Fibroblast of villous mesenchyme (primary cell): ENCODE results near the gene FUT8. TPM values are rescaled to one million over a fixed set of nuclear protein-coding genes. Genes with fewer than 3 reads are reported as not detected.

Experiments
- DNase-seq: peaks from one replicate; pipeline ENCODE4 v3.0.0-alpha.2; 2010; ENCODE audit warnings: low read depth
- H3K4me3 ChIP-seq: 2 replicates; pipeline ENCODE4 v1.5.1; 2011; ENCODE audit warnings: low read depth, mild to moderate bottlenecking, low read length
- total RNA-seq: library from RNA; depleted of rRNA; stranded (reverse); fragments of >200 nt; gene quantifications from 2 replicates; pipeline ENCODE4 v1.2.3, GENCODE V29; 2012
- TF ChIP-seq, protein P1 (sequence below): IDR thresholded peaks from 2 replicates; pipeline ENCODE4 v1.5.1; 2012; ENCODE audit warnings: low read depth, mild to moderate bottlenecking, low read length; ENCODE audit not compliant: insufficient read depth

FUT8 gene
- total RNA-seq, 1 donor, result 120 TPM

DNA sequence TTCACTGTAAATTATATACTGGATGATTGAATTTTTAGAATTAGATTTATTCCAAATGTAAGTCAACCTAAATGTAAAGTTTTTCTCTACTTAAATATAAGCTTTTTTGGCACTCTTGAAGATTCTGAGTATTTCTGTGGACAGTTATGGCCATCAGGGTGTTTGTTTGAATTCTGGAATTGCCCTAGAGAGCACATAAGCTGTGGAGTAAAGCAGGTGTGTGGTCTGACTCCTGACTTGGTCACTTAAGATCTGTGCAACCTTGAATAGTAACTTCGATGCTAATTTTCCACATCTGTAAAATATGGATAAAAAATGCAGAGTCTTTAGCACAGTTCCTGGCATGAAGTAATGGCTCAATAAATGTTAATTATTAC, 64.4 kb downstream of the FUT8 start:
- TF ChIP-seq, protein P1, sequence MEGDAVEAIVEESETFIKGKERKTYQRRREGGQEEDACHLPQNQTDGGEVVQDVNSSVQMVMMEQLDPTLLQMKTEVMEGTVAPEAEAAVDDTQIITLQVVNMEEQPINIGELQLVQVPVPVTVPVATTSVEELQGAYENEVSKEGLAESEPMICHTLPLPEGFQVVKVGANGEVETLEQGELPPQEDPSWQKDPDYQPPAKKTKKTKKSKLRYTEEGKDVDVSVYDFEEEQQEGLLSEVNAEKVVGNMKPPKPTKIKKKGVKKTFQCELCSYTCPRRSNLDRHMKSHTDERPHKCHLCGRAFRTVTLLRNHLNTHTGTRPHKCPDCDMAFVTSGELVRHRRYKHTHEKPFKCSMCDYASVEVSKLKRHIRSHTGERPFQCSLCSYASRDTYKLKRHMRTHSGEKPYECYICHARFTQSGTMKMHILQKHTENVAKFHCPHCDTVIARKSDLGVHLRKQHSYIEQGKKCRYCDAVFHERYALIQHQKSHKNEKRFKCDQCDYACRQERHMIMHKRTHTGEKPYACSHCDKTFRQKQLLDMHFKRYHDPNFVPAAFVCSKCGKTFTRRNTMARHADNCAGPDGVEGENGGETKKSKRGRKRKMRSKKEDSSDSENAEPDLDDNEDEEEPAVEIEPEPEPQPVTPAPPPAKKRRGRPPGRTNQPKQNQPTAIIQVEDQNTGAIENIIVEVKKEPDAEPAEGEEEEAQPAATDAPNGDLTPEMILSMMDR, result no peak
- H3K4me3 ChIP-seq, result no peak overlapping the region
- DNase-seq, result no peak

DNA sequence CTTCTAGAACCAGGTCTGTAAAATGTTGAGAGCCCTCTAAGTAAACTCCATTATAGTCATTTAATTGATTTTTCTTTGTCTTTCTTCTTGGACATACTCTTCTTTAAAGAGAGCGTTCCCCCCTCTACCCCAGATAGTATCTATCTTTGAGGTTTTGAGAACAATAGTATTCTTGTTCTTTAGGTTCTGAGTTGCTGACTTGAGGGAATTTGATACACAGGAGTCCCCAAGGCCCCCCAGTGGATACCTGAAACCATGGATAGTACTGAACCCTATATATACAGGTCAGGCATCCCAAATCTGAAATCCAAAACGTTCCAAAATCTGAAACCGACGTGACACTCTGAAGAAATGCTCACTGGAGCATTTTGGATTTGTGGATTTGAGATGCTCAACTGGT, 65.5 kb downstream of the FUT8 start:
- no peak for DNase-seq
- no peak overlapping the region for H3K4me3 ChIP-seq
- TF ChIP-seq, protein P1, result no peak

DNA sequence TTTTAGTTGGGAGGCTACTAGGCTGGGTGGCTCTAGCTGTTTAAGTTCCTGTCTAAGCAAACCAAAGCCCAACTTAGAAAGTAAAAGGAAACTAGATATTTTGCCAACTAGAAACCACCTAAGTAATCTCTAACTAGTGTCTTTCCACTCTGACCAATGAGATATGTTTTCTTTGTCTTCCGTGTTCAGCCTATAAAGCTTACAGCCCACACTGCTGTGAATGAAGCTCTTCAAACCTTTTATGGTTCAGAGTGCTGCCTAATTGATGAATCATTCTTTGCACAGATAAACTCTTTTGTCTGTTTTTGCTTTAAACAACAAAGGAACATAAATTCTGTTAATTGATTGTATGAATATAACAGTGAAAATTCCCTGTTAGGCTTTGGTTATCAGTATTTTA, 66.1 kb downstream of the FUT8 start:
- H3K4me3 ChIP-seq, result no peak overlapping the region
- TF ChIP-seq, protein P1, result no peak
- DNase-seq, result peak; percentile 37

DNA sequence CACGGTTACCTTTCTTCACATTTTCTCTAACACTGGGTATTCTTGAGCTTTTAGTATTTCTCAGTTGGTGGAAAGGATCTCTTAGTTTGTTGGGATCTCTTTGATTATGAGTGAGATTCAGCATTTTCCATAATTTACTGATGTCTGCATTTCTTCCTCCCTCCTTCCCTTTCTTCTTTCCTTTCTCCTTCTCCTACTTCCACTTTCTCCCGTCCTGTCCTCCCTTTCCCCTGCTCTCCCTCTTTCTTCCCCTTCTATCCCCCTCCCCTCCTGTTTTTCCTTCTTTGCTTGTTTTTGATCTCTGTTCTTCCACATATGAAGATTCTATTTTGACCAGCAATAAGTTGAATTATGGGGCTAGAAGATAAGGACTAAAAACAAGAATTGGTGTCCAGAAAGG, 66.9 kb downstream of the FUT8 start:
- TF ChIP-seq, protein P1, result no peak
- DNase-seq, result no peak
- no peak overlapping the region for H3K4me3 ChIP-seq

DNA sequence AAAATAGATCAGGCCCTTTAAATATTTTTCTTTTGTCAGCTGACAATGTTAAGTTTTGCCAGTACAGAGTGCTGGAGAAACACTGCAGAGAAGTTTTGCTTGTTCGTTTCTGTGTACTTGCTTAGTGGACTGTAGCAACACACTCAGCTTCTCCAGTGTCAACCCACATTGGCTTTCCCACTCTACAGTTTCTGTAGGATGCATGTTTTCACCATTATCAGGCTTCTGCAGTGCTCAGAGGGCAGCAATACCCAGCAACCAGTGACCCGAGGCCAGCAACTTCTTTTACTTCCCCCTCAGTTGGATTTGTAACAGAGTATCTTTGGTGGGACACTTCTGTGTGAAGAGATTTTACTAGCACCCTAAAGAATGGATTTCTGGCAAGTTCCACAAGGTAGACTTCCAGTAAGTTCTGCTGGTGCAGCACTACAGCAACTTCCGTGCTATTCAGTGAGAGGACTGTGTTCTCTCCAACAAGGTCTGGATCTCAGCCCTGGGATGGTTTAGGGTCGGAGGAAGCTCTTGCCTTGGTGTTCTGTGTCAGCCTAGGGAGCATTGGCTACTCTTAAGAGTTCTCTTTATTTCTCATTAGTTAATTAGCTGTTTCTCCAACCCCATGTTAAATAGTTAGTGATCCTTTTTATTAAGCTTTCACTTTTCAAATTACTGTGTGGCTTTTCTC, 70.4 kb downstream of the FUT8 start:
- H3K4me3 ChIP-seq, result no peak overlapping the region
- no peak for DNase-seq
- TF ChIP-seq, protein P1, result no peak

DNA sequence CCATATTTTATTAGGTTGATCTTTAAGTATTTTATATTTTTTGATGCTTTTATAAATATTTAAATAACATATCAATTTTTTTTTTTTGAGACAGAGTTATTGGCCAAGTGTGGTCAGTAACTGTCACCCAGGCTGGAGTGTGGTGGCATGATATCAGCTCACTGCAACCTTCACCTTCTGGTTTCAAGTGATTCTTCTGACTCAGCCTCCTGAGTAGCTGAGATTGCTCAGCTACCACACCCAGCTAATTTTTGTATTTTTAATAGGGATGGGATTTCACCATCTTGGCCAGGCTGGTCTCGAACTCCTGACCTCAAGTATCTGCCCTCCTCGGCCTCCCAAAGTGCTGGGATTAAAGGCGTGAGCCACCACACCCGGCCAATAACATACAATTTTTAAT, 71.1 kb downstream of the FUT8 start:
- TF ChIP-seq, protein P1, result no peak
- H3K4me3 ChIP-seq, result no peak overlapping the region
- DNase-seq, result no peak

DNA sequence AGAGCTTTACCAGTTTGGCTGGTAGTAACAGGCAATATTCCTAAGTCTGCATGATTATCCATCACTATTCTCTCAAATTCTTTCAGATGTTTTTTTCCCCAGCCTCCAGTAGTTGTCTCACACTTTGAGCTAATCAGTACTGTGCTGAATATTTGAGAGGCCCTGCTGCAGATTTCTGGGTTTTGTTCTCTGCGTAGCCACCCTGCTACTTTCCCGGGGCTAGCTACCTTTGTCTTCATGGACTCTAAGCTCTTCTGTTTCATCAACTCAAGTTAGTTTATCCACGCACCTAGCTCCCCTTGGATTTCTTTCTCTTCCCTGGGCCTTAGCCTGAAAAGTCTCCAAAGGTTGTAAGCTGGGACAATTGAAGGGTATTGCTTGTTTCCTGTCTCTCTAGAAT, 73.0 kb downstream of the FUT8 start:
- DNase-seq, result no peak
- TF ChIP-seq, protein P1, result no peak

More for the DNA sequence above, 73.0 kb downstream of the FUT8 start:
- H3K4me3 ChIP-seq, result no peak overlapping the region
